Liver (tissue), 3 donors: ENCODE data around the gene CLASRP.

Experiments used
- CTCF ChIP-seq: fragments of 150-350 bp; IDR thresholded peaks from 2 replicates; pipeline ENCODE4 v1.5.1; 2017; ENCODE audit warnings: improper control_type of control experiment, low read depth, low read length; ENCODE audit not compliant: missing input control
- GABPA ChIP-seq, 2 donors: IDR thresholded peaks in 1 of 2; conservative IDR thresholded peaks in 1 of 2; 2 replicates each; pipeline ENCODE4 v1.6.1; 2016; ENCODE audit warnings: antibody characterized with exemption in 2 of 2, mild to moderate bottlenecking in 1 of 2, moderate library complexity in 1 of 2
- TF ChIP-seq, protein P1 (sequence below): IDR thresholded peaks from 2 replicates; pipeline ENCODE4 v1.6.1; 2016; ENCODE audit warnings: antibody characterized with exemption
- donor health status: healthy.
- donor health status: healthy.

DNA sequence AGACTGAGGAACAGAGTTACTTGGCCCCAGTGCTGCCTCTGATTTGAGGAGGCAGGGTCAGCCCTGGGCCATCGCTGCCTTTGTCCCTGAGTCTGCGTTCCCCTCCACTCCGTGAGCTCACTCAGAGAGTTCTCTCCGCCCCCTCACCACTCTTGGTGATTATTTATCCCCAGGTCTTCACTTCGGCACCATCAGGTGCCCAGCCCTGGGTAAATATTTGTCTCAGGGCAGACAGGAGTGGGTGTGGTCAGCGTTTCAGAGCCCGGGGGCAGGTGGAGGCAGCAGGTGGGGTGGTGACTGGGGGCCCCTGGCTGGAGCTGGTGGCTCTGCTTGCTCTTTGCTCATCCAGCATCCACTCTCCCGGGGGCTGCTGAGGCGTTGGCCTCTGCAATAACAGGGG is 74.8 kb downstream of the CLASRP start:
- no peak for TF ChIP-seq CTCF
- TF ChIP-seq GABPA (IDR thresholded peaks at IDR 0.05 in 1 of 2, conservative IDR thresholded peaks at IDR 0.05 in 1 of 2), result no peak
- TF ChIP-seq, protein P1, sequence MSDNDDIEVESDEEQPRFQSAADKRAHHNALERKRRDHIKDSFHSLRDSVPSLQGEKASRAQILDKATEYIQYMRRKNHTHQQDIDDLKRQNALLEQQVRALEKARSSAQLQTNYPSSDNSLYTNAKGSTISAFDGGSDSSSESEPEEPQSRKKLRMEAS, result no peak
